ENCODE data around the gene NPLOC4. TPM values are rescaled to one million over a fixed set of nuclear protein-coding genes. Genes with fewer than 3 reads are reported as not detected.

Gene NPLOC4
- total and polyA plus RNA-seq, 2 donors from 2014 or later: 41.5 to 86.4 TPM

GRCh38 chr17:81652906-81653771 lies 16.2 kb upstream of the NPLOC4 start:
- no peak for TF ChIP-seq CTCF (IDR thresholded peaks at IDR 0.05; ENCODE audit: borderline replicate concordance, extremely low read depth, insufficient read depth)
- Histone ChIP-seq H3K27ac (ENCODE audit: low read depth in 2 of 2, low read length in 2 of 2) (no peak overlapping the region), H3K27me3 (ENCODE audit: control insufficient read depth, insufficient read depth, low read length) (peaks cover 6% of the 10 kb centered on the region), H3K36me3 (ENCODE audit: control insufficient read depth in 2 of 3, insufficient read depth in 3 of 3, low read length in 3 of 3) (no peaks in the 10 kb centered on the region), H3K4me3 (ENCODE audit: low read length in 3 of 3) (no peak overlapping the region), H3K9me3 (ENCODE audit: control insufficient read depth in 2 of 3, insufficient read depth in 1 of 3, low read length in 3 of 3) (peaks cover 0 to 1% (median 0%) of the 10 kb centered on the region in 3 donors), H3K9ac (ENCODE audit: low read length in 3 of 3) (no peak overlapping the region), H3K4me1 (ENCODE audit: control insufficient read depth in 2 of 3, insufficient read depth in 2 of 3, low read depth in 1 of 3, low read length in 3 of 3) (peaks cover 0 to 2% (median 0%) of the 10 kb centered on the region in 3 donors)
- DNase-seq (peak in 4 of 5 donors; percentile 58 to 79 (median 71)), FAIRE-seq (no peak)
- intact Hi-C loops (cut with DNase I): no loop called here

GRCh38 chr17:81651692-81652091 lies 14.8 kb upstream of the NPLOC4 start:
- FAIRE-seq (no peak), DNase-seq (no peak)
- Histone ChIP-seq H3K9ac (ENCODE audit: low read length in 3 of 3) (no peak overlapping the region), H3K4me1 (ENCODE audit: control insufficient read depth in 2 of 3, insufficient read depth in 2 of 3, low read depth in 1 of 3, low read length in 3 of 3) (no peaks in the 10 kb centered on the region), H3K36me3 (ENCODE audit: control insufficient read depth in 2 of 3, insufficient read depth in 3 of 3, low read length in 3 of 3) (no peaks in the 10 kb centered on the region), H3K4me3 (ENCODE audit: low read length in 3 of 3) (no peak overlapping the region), H3K27me3 (ENCODE audit: control insufficient read depth, insufficient read depth, low read length) (peaks cover 11% of the 10 kb centered on the region), H3K27ac (ENCODE audit: low read depth in 2 of 2, low read length in 2 of 2) (no peak overlapping the region), H3K9me3 (ENCODE audit: control insufficient read depth in 2 of 3, insufficient read depth in 1 of 3, low read length in 3 of 3) (peaks cover 0 to 1% (median 0%) of the 10 kb centered on the region in 3 donors)
- intact Hi-C loops (cut with DNase I): no loop called here
- TF ChIP-seq CTCF (IDR thresholded peaks at IDR 0.05; ENCODE audit: borderline replicate concordance, extremely low read depth, insufficient read depth): no peak

GRCh38 chr17:81650951-81651350 lies 14.0 kb upstream of the NPLOC4 start:
- Histone ChIP-seq H3K27ac (ENCODE audit: low read depth in 2 of 2, low read length in 2 of 2) (no peak overlapping the region), H3K9me3 (ENCODE audit: control insufficient read depth in 2 of 3, insufficient read depth in 1 of 3, low read length in 3 of 3) (peaks cover 0 to 1% (median 0%) of the 10 kb centered on the region in 3 donors), H3K4me3 (ENCODE audit: low read length in 3 of 3) (no peak overlapping the region), H3K27me3 (ENCODE audit: control insufficient read depth, insufficient read depth, low read length) (peaks cover 11% of the 10 kb centered on the region), H3K4me1 (ENCODE audit: control insufficient read depth in 2 of 3, insufficient read depth in 2 of 3, low read depth in 1 of 3, low read length in 3 of 3) (no peaks in the 10 kb centered on the region), H3K36me3 (ENCODE audit: control insufficient read depth in 2 of 3, insufficient read depth in 3 of 3, low read length in 3 of 3) (no peaks in the 10 kb centered on the region), H3K9ac (ENCODE audit: low read length in 3 of 3) (no peak overlapping the region)
- no peak for TF ChIP-seq CTCF (IDR thresholded peaks at IDR 0.05; ENCODE audit: borderline replicate concordance, extremely low read depth, insufficient read depth)
- no peak for FAIRE-seq
- intact Hi-C loops (cut with DNase I): no loop called here
- DNase-seq: no peak
